C4-2B (cell line): ENCODE results near the gene RIBC1.

ENCODE experiments used
- CTCF ChIP-seq: fragments of 450-650 bp; conservative IDR thresholded peaks from 2 replicates; pipeline ENCODE4 v1.5.1; 2017; ENCODE audit warnings: mild to moderate bottlenecking
- ZFX ChIP-seq: fragments of 450-650 bp; IDR thresholded peaks from 2 replicates; pipeline ENCODE4 v1.6.1; 2017

- TF ChIP-seq CTCF = no peak
- TF ChIP-seq ZFX = no peak
Measured at GRCh38 chrX:53438832-53439230, 16.2 kb downstream of the RIBC1 start.
